Suprapubic skin (tissue), 4 donors: ENCODE data around the gene ADAMTSL2. TPM values are rescaled to one million over a fixed set of nuclear protein-coding genes. Genes with fewer than 3 reads are reported as not detected.

Experiments used
- DNase-seq, 2 donors: peaks; one replicate each; pipeline ENCODE4 v3.0.0-alpha.2; 2019; ENCODE audit warnings: low spot score in 2 of 2
- H3K27ac ChIP-seq: fragments of 200-600 bp; sonication (generic); one replicate; pipeline ENCODE4 v1.5.1; 2019
- H3K27me3 ChIP-seq: fragments of 200-600 bp; sonication (generic); one replicate; pipeline ENCODE4 v1.5.1; 2019
- H3K36me3 ChIP-seq: fragments of 200-600 bp; sonication (generic); one replicate; pipeline ENCODE4 v1.5.1; 2019
- H3K4me1 ChIP-seq: fragments of 200-600 bp; sonication (generic); one replicate; pipeline ENCODE4 v1.5.1; 2019
- H3K4me3 ChIP-seq: fragments of 200-600 bp; sonication (generic); one replicate; pipeline ENCODE4 v1.5.1; 2019; ENCODE audit warnings: mild to moderate bottlenecking
- H3K9me3 ChIP-seq: fragments of 200-600 bp; sonication (generic); one replicate; pipeline ENCODE4 v1.5.1; 2019
- CTCF ChIP-seq, 2 donors: fragments of 200-600 bp in 1 of 2; fragments of 450-650 bp in 1 of 2; sonication (generic) in 1 of 2; IDR thresholded peaks; one replicate each; pipeline ENCODE4 v1.5.1; 2016 to 2019; ENCODE audit warnings: antibody characterized with exemption in 2 of 2, mild to moderate bottlenecking in 1 of 2, moderate library complexity in 1 of 2
- EP300 ChIP-seq: sonication (generic); formaldehyde crosslinking; IDR thresholded peaks from one replicate; pipeline ENCODE4 v1.6.1; 2017; ENCODE audit warnings: antibody characterized with exemption
- POLR2A ChIP-seq, 2 donors: fragments of 450-650 bp; IDR thresholded peaks; one replicate each; pipeline ENCODE4 v1.6.1; 2017; ENCODE audit warnings: antibody characterized with exemption in 2 of 2, mild to moderate bottlenecking in 2 of 2, moderate library complexity in 2 of 2
- POLR2AphosphoS5 ChIP-seq, 3 donors: sonication (generic); formaldehyde crosslinking; IDR thresholded peaks; one replicate each; pipeline ENCODE4 v1.6.1; 2017; ENCODE audit warnings: antibody characterized with exemption in 3 of 3
- WGBS: methylation state at CpG from one replicate; pipeline ENCODE4 v1.1.5; 2018; 5-methylcytosine and 5-hydroxymethylcytosine counted together
- total RNA-seq, 4 donors: library from RNA; depleted of rRNA; stranded (reverse); fragments of >200 nt; gene quantifications; one replicate each; pipeline ENCODE4 v1.1.0, GENCODE V29; 2016

The ADAMTSL2 gene
- total RNA-seq, 4 donors from 2014 or later: 0.16 to 0.85 (median 0.46) TPM

GRCh38 chr9:133524679-133525228, 9.8 kb upstream of the ADAMTSL2 start, which contains the start of gene MYMK:
TSS of gene MYMK (minus strand) at chr9:133524959. CDS start at chr9:133524844, 115 bp downstream.
- Histone ChIP-seq H3K27ac (no peak within 1 kb of the TSS), H3K4me3 (no peak within 1 kb of the TSS), H3K36me3 (no peaks in the 10 kb centered on the region), H3K9me3 (no peaks in the 10 kb centered on the region), H3K27me3 (peaks cover 37% of the 10 kb centered on the region), H3K4me1 (peaks cover 24% of the 10 kb centered on the region)
- WGBS: 94% methylated on average over 17 of the region's 17 CpGs
- TF ChIP-seq CTCF (IDR thresholded peaks at IDR 0.05): no peak
- TF ChIP-seq POLR2A (IDR thresholded peaks at IDR 0.05): no peak
- TF ChIP-seq EP300: no peak
- no peak for TF ChIP-seq POLR2AphosphoS5 (IDR thresholded peaks at IDR 0.05)
- DNase-seq: no peak

DNA sequence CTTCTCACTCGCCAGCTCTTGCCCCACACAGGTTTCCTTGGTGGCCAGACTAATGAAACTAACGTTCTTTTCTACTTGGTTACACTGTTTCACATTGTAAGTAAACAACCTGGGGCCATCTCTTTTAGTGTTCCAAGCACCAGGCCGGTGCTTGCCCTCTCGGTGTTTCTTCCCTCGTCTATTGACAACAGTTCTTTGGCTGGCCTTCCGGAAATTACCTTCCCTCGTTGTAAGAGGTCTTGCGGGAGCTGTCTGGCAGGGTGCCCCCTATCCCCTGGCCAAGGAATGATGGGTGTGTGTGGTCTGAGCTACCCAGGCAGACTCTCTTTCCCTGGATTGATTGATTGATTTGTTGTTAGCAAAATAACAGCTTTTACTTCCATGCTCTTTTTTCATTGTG, 8.8 kb upstream of the ADAMTSL2 start:
- no peak for TF ChIP-seq POLR2AphosphoS5 (IDR thresholded peaks at IDR 0.05)
- TF ChIP-seq POLR2A (IDR thresholded peaks at IDR 0.05): no peak
- no peak for TF ChIP-seq EP300
- TF ChIP-seq CTCF (IDR thresholded peaks at IDR 0.05): no peak

DNA sequence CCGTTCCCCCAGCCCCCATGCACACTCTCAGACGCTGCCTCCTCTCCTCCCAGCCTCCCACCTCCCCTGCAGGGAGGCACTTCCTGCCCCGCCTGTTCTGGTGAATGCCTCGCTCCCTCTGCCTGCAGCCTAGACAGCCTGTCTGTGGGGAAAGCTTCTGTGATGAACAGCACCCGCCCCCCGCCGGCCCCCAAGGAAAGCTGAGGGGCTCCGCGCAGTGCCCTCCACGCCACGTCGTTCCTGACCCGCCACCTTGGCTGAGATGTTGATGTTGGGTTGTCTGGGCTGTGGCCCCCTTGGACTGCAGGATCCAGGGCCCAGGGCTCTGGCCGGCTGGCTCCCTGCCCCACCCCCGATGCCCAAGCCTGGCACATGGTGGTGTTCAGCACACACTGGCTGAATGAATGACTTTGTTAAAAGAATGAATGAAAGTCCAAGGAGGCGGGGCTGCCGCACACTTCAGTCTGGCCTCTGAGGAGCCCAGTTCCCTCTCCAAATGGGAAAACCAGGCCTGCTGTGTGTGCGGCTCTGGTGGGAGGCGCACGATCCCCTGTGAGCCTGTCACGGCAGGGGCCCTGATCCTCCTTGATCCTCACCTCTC, 7.7 kb upstream of the ADAMTSL2 start:
- no peaks in the 10 kb centered on the region for H3K9me3 ChIP-seq
- no peak for DNase-seq
- peaks cover 58% of the 10 kb centered on the region for H3K27me3 ChIP-seq
- TF ChIP-seq CTCF (IDR thresholded peaks at IDR 0.05): no peak
- no peak for TF ChIP-seq EP300
- no peak for TF ChIP-seq POLR2A (IDR thresholded peaks at IDR 0.05)
- no peak for TF ChIP-seq POLR2AphosphoS5 (IDR thresholded peaks at IDR 0.05)
- 54% methylated on average over 9 of the region's 21 CpGs for WGBS
- H3K4me1 ChIP-seq: peaks cover 24% of the 10 kb centered on the region
- no peaks in the 10 kb centered on the region for H3K36me3 ChIP-seq
- no peak overlapping the region for H3K4me3 ChIP-seq
- no peak overlapping the region for H3K27ac ChIP-seq

More for the DNA sequence above, 8.8 kb upstream of the ADAMTSL2 start:
- no peak overlapping the region for H3K4me3 ChIP-seq
- peaks cover 24% of the 10 kb centered on the region for H3K4me1 ChIP-seq
- H3K36me3 ChIP-seq: no peaks in the 10 kb centered on the region
- 71% methylated on average over 8 of the region's 8 CpGs for WGBS
- H3K27ac ChIP-seq: no peak overlapping the region
- H3K27me3 ChIP-seq: peaks cover 46% of the 10 kb centered on the region
- no peaks in the 10 kb centered on the region for H3K9me3 ChIP-seq
- DNase-seq: no peak

DNA sequence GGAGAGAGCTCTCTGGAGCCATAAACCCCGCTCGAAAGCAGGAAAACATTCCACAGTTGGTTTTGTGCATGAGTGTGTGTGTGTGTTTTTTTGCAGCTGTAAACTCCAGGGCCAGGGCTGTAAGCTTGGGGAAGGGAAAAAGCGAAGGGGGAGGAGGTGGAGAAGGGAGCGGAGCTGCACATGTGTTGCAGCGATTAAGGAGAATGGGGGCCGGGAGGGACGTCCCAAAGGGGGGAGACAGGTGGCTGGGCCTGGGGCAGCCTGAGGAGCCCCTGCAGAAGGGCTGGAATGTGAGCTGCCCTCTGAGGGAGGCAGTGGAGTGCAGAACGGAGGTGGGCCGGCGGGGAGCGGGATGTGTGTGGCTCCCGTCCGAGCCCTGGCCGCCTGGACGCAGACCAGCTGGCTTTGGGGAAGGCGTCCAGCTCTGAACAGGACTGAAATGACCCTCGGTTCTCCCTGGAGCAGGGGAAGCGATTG, 7.0 kb upstream of the ADAMTSL2 start:
- H3K27ac ChIP-seq: no peak overlapping the region
- H3K27me3 ChIP-seq: peaks cover 64% of the 10 kb centered on the region
- no peak for DNase-seq
- peaks cover 24% of the 10 kb centered on the region for H3K4me1 ChIP-seq
- H3K4me3 ChIP-seq: no peak overlapping the region
- WGBS: 47% methylated on average over 11 of the region's 18 CpGs
- H3K36me3 ChIP-seq: no peaks in the 10 kb centered on the region
- no peaks in the 10 kb centered on the region for H3K9me3 ChIP-seq
- no peak for TF ChIP-seq EP300
- no peak for TF ChIP-seq CTCF (IDR thresholded peaks at IDR 0.05)
- TF ChIP-seq POLR2A (IDR thresholded peaks at IDR 0.05): no peak
- no peak for TF ChIP-seq POLR2AphosphoS5 (IDR thresholded peaks at IDR 0.05)

GRCh38 chr9:133528001-133528875, 6.3 kb upstream of the ADAMTSL2 start:
- no peak overlapping the region for H3K27ac ChIP-seq
- TF ChIP-seq CTCF (IDR thresholded peaks at IDR 0.05) (no peak), POLR2AphosphoS5 (IDR thresholded peaks at IDR 0.05) (no peak), POLR2A (IDR thresholded peaks at IDR 0.05) (no peak), EP300 (no peak)
- no peaks in the 10 kb centered on the region for H3K9me3 ChIP-seq
- 52% methylated on average over 11 of the region's 22 CpGs for WGBS
- H3K4me1 ChIP-seq: peaks cover 24% of the 10 kb centered on the region
- no peak for DNase-seq
- peaks cover 69% of the 10 kb centered on the region for H3K27me3 ChIP-seq
- H3K36me3 ChIP-seq: no peaks in the 10 kb centered on the region
- H3K4me3 ChIP-seq: no peak overlapping the region
